Caki2 (cell line): ENCODE measurements around the gene EMP2. TPM values are rescaled to one million over a fixed set of nuclear protein-coding genes. Genes with fewer than 3 reads are reported as not detected.
"Not testable (repeated sequence)": the region's sequence is repeated elsewhere in the genome, so short reads cannot be mapped to it uniquely, and the experiment has no call there.

Experiments
- DNase-seq: peaks from one replicate; pipeline ENCODE4 v3.0.0-alpha.2; 2015; ENCODE audit warnings: low read depth
- in situ Hi-C: cut with HindIII; loops from 2 replicates; pipeline ENCODE4 v1.10.0; 2016; ENCODE audit warnings: low sequenced_read_pairs, low pct_unique_long_range_greater_than_20kb, mixed read lengths
- total RNA-seq: library from RNA; depleted of rRNA; stranded (reverse); fragments of >200 nt; shearing (Covaris generic); gene quantifications from 2 replicates; pipeline ENCODE4 v1.2.3, GENCODE V29; 2014; ENCODE audit warnings: low replicate concordance

The EMP2 gene
- total RNA-seq, 1 experiment from 2014 or later, result 4.2 TPM

GRCh38 chr16:10535461-10535860, 44.9 kb downstream of the EMP2 start:
- no peak for DNase-seq
- in situ Hi-C loops, result no loop called here

DNA sequence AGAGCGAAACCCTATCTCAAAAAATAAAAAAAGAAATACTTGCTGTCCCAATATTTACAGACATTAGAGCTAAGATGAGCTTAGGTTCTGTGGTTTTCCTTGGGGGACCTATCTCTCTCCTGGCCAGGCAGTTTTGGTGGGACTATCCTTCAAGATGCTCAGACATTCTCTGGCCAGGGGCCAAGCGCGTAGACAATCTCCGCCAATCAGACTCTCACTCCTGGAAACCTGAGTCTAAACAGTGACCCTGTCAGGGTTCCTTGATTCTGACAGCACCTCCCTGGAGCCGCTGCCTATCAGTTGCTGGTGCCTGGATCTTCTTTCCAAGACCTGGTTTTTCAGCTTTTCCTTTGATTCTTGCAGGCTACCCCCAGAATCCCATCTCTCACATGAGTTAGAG, 45.6 kb downstream of the EMP2 start:
- no peak for DNase-seq

GRCh38 chr16:10533612-10534011, 46.8 kb downstream of the EMP2 start:
- in situ Hi-C loops, DNase-seq: not testable (repeated sequence)

More for the DNA sequence above, 45.6 kb downstream of the EMP2 start:
- in situ Hi-C loops, result no loop called here

DNA sequence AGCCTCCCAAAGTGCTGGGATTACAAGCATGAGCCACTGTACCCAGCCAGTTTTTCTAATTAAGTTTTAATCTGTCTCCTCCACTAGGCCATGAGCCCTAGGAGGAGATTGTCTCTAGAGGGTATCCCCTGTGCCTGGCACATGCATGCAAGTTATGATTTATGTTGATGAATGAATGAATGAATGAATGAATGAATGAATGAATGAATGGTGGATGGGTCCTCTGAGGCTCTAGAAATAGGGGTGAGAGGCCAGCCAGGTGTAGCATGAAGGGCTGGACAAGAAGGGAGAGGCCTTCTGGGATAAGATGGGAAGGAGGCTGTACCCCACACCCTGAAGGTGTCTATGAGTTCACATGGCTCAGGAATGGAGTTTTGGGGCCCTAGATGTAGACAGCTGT, 48.8 kb downstream of the EMP2 start:
- DNase-seq, result no peak
- in situ Hi-C loops, result no loop called here

DNA sequence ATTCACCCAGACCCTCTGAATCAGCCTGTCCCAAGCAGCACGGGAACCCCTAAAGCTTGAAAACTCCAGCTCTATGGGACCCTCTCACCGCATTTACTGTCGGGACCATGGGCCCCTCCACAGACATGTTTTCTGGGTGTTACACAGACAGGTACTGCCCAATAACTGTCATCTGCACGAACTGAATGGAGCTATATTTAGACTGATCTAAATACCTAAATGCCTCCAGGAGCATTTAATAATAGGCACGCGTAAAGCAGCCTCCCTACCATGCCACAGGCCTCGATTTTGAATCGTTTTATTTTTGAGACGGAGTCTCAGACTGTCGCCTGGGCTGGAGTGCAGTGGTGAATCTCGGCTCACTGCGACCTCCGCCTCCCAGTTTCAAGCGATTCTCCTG, 49.7 kb downstream of the EMP2 start:
- in situ Hi-C loops, result no loop called here
- no peak for DNase-seq

- DNase-seq, result no peak
- in situ Hi-C loops, result no loop called here
These were observed 50.3 kb downstream of the EMP2 start for GRCh38 chr16:10529895-10530669.

- no peak for DNase-seq
- in situ Hi-C loops, result no loop called here
These were observed 51.8 kb downstream of the EMP2 start for GRCh38 chr16:10528635-10529034.

- in situ Hi-C loops, result no loop called here
- DNase-seq, result no peak
These were observed 53.4 kb downstream of the EMP2 start for GRCh38 chr16:10526962-10527361.

- in situ Hi-C loops, result no loop called here
- no peak for DNase-seq
These were observed 55.1 kb downstream of the EMP2 start for GRCh38 chr16:10525214-10525825.

DNA sequence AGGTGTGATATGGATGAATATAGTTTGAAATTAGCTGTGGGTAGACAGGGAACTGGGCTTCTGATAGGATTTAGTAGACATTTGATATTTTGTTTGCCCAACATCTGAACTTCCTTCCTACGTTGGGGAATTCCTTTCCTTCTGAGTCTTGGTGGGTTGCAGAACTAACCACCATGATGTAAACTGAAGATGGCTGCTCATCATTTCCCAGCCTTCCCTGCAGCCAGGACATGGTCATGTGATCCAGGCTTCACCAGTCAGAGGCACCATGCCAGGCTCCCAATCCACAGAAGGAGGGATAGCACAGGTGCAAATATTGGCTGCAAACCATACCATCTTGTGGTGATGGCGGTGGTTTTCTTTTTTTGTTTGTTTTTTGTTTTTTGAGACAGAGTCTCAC, 57.4 kb downstream of the EMP2 start:
- in situ Hi-C loops, result no loop called here

DNA sequence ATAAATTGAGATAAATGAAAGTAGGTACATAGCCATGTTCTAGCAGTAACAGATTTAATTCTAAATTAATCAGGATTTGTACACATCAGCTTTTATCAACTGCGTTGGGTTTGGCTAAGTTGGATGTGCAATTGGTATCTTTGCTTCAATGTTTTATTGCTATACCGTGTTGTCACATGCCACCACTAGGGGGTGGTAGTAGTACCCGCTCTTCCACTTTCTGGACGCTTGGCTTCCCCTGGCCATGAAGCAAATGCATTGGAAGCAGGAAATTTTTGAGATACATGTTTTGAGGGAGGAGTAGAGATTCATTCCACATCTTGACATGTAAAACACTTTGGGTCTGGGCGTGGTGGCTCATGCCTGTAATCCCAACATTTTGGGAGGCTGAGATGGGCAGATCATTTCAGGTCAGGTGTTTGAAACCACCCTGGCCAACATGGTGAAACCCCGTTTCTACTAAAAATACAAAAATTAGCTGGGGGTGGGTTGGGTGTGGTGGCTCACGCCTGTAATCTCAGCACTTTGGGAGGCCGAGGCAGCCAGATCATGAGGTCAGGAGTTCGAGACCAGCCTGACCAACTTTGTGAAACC, 58.6 kb downstream of the EMP2 start:
- in situ Hi-C loops, result no loop called here
- DNase-seq, result peak; percentile 31

More for the DNA sequence above, 57.4 kb downstream of the EMP2 start:
- no peak for DNase-seq

DNA sequence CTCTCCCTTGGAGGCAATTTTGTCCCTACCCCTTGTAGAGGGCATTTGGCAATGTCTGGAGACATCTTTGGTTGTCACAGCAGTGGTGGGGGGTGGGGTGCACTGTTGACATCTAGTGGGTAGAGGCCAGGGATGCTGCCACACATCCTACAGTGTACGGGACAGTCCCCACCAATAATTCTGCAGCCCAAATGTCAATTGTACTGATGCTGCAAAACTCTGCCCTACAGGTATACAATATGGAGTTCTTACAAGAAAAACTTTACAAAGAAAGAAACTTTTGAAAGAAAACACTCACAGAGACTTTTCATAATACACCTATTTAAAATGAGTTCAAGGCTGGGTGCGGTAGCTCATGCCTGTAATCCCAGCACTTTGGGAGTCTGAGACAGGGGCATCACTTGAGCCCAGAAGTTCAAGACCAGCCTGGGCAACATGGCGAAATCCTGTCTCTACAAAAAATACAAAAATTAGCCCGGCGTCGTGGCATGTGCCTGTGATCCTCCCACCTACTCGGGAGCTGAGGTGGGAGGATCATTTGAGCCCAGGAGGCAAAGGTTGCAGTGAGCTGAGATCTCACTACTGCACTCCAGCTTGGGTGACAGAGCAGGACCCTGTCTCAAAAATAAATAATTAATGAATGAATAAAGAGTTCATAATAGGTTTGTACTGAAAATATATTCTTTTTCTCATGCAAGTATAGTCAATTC, 59.4 kb downstream of the EMP2 start:
- in situ Hi-C loops, result no loop called here
- DNase-seq, result no peak

- DNase-seq, result no peak
- in situ Hi-C loops, result no loop called here
These were observed 60.2 kb downstream of the EMP2 start for GRCh38 chr16:10519929-10520868.

DNA sequence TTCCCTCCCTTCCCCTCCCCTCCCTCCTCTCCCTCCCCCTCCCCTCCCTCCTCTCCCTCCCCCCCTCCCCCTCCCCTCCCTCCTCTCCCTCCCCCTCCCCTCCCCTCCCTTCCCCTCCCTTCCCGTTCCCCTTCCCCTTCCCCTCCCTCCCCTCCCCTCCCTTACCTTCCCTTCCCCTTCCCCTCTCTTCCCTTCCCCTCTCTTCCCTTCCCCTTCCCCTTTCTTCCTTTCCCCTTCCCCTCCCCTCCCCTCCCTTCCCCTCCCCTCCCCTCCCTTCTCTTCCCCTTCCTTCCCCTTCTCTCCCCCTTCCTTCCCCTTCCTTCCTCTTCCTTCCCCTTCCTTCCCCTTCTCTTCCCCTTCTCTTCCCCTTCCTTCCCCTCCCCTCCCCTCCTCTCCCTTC, 61.1 kb downstream of the EMP2 start:
- in situ Hi-C loops, result no loop called here
- DNase-seq, result no peak

- in situ Hi-C loops, result no loop called here
- DNase-seq, result no peak
These were observed 61.8 kb downstream of the EMP2 start for GRCh38 chr16:10518479-10519041.

GRCh38 chr16:10517868-10518267, 62.5 kb downstream of the EMP2 start:
- DNase-seq, result no peak
- in situ Hi-C loops, result no loop called here

DNA sequence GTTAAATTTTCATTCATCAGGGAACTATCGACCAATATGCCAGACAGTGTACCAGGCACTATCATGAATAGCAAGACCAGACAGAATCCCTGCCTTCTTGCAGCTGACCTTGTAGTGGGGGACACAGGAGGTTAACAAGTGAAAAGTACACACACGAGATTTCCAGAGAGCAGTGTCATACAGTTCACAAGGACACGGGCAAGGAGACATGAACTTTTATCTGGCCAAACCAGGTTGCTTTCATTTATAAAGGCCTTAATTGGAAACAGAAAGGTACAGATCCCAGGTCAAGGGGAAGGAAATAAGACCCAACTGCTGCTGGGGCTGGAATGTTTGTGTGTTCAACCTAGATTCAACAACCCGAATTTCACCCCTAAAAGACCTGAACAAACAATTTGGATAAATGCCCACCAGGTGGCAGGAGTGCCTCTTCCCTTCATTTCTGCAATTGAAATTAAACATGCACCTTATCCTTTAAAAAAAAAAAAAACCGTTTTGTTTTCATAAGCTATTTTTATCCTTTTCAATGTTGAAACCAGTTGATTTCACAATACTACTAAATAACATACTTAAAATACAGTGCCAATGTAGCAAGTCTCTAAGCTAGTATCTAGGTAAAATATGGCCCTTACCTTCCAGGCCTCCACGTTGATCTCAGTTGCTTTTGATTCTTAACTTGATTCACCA, 65.9 kb downstream of the EMP2 start:
- in situ Hi-C loops, result no loop called here

More for the DNA sequence above, 65.9 kb downstream of the EMP2 start:
- DNase-seq, result peak; percentile 49
